Esophagus muscularis mucosa (tissue), 4 donors: ENCODE measurements around the gene VWDE. TPM values are rescaled to one million over a fixed set of nuclear protein-coding genes. Genes with fewer than 3 reads are reported as not detected.
A peak's percentile ranks its signal among the peaks of the same experiment; 100 is the strongest.

Experiments used
- DNase-seq: peaks from one replicate; pipeline ENCODE4 v3.0.0-alpha.2; 2017; ENCODE audit errors: extremely low spot score
- H3K27ac ChIP-seq, 4 donors: fragments of 200-600 bp; sonication (generic); replicated peaks in 1 of 4; 1 replicate in 3 of 4; 2 replicates in 1 of 4; pipeline ENCODE4 v1.5.1; 2016 to 2019; ENCODE audit warnings: mild to moderate bottlenecking in 1 of 4
- H3K27me3 ChIP-seq, 4 donors: fragments of 200-600 bp; sonication (generic); one replicate each; pipeline versions ENCODE4 v1.5.1 to v1.6.0; 2016 to 2019
- H3K36me3 ChIP-seq, 4 donors: fragments of 200-600 bp; sonication (generic); one replicate each; pipeline ENCODE4 v1.5.1; 2016 to 2019
- H3K4me1 ChIP-seq, 4 donors: fragments of 200-600 bp; sonication (generic); one replicate each; pipeline ENCODE4 v1.5.1; 2016 to 2019
- H3K4me3 ChIP-seq, 4 donors: fragments of 200-600 bp; sonication (generic); 1 replicate in 2 of 4; 2 replicates in 2 of 4; pipeline ENCODE4 v1.5.1; 2016 to 2019; ENCODE audit warnings: mild to moderate bottlenecking in 4 of 4, moderate library complexity in 1 of 4
- H3K9me3 ChIP-seq, 4 donors: fragments of 200-600 bp; sonication (generic); 1 replicate in 3 of 4; 2 replicates in 1 of 4; pipeline ENCODE4 v1.5.1; 2016 to 2019
- CTCF ChIP-seq, 3 experiments: fragments of 200-600 bp in 2 of 3; fragments of 450-650 bp in 1 of 3; sonication (generic) in 2 of 3; IDR thresholded peaks; one replicate each; pipeline ENCODE4 v1.5.1; 2017 to 2019; ENCODE audit warnings: antibody characterized with exemption in 3 of 3, mild to moderate bottlenecking in 2 of 3, moderate library complexity in 1 of 3
- EP300 ChIP-seq: sonication (generic); formaldehyde crosslinking; IDR thresholded peaks from one replicate; pipeline ENCODE4 v1.6.1; 2017; ENCODE audit warnings: antibody characterized with exemption
- POLR2A ChIP-seq: fragments of 450-650 bp; IDR thresholded peaks from one replicate; pipeline ENCODE4 v1.6.1; 2017; ENCODE audit warnings: antibody characterized with exemption, moderate library complexity, mild to moderate bottlenecking, low read depth
- POLR2AphosphoS5 ChIP-seq, 2 donors: sonication (generic); formaldehyde crosslinking; IDR thresholded peaks; one replicate each; pipeline ENCODE4 v1.6.1; 2017; ENCODE audit warnings: antibody characterized with exemption in 2 of 2
- WGBS: methylation state at CpG from one replicate; pipeline ENCODE4 v1.1.5; 2018; 5-methylcytosine and 5-hydroxymethylcytosine counted together
- intact Hi-C: fragments of 100-400 bp; cut with DNase I; formaldehyde crosslinking; loops from one replicate; pipeline ENCODE4 v1.15.1; 2023
- total RNA-seq, 4 donors: library from RNA; depleted of rRNA; stranded (reverse); fragments of >200 nt; gene quantifications; one replicate each; pipeline versions ENCODE4 v1.1.0 to v1.2.1, GENCODE V29; 2016

The VWDE gene
- total RNA-seq, 4 donors from 2014 or later: not detected

- H3K4me1 ChIP-seq: no peaks in the 10 kb centered on the region
Measured at GRCh38 chr7:12294701-12295100, 109.0 kb downstream of the VWDE start.

GRCh38 chr7:12291870-12292269, 111.8 kb downstream of the VWDE start:
- Histone ChIP-seq H3K4me3 (no peak overlapping the region), H3K27me3 (no peaks in the 10 kb centered on the region), H3K27ac (no peak overlapping the region), H3K9me3 (peaks cover 0 to 11% (median 5%) of the 10 kb centered on the region in 4 donors), H3K4me1 (no peaks in the 10 kb centered on the region), H3K36me3 (no peaks in the 10 kb centered on the region)
- TF ChIP-seq EP300 (no peak), POLR2A (no peak), CTCF (IDR thresholded peaks at IDR 0.05) (no peak), POLR2AphosphoS5 (IDR thresholded peaks at IDR 0.05) (no peak)
- 71% methylated on average over 1 of the region's 1 CpG for WGBS
- DNase-seq: no peak
- intact Hi-C loops: no loop called here

More at GRCh38 chr7:12294701-12295100, 109.0 kb downstream of the VWDE start:
- WGBS: 42% methylated on average over 2 of the region's 2 CpGs
- TF ChIP-seq EP300 (no peak), POLR2AphosphoS5 (IDR thresholded peaks at IDR 0.05) (no peak), POLR2A (no peak)
- no peaks in the 10 kb centered on the region for H3K27me3 ChIP-seq
- no peak for DNase-seq
- intact Hi-C loops: no loop called here
- no peak overlapping the region for H3K4me3 ChIP-seq
- H3K36me3 ChIP-seq: no peaks in the 10 kb centered on the region
- H3K27ac ChIP-seq: no peak overlapping the region
- peaks cover 0 to 11% (median 5%) of the 10 kb centered on the region in 4 donors for H3K9me3 ChIP-seq

GRCh38 chr7:12290761-12291160, 112.9 kb downstream of the VWDE start:
- intact Hi-C loops: no loop called here
- Histone ChIP-seq H3K27me3 (no peaks in the 10 kb centered on the region), H3K36me3 (no peaks in the 10 kb centered on the region), H3K4me3 (no peak overlapping the region), H3K27ac (no peak overlapping the region), H3K9me3 (peaks cover 0 to 11% (median 5%) of the 10 kb centered on the region in 4 donors), H3K4me1 (no peaks in the 10 kb centered on the region)
- no peak for DNase-seq
- 90% methylated on average over 1 of the region's 1 CpG for WGBS
- TF ChIP-seq EP300 (no peak), POLR2A (no peak), CTCF (IDR thresholded peaks at IDR 0.05) (no peak), POLR2AphosphoS5 (IDR thresholded peaks at IDR 0.05) (no peak)

- Histone ChIP-seq H3K27ac (no peak overlapping the region), H3K27me3 (no peaks in the 10 kb centered on the region), H3K4me3 (no peak overlapping the region), H3K9me3 (peaks cover 0 to 11% (median 5%) of the 10 kb centered on the region in 4 donors), H3K4me1 (no peaks in the 10 kb centered on the region), H3K36me3 (no peaks in the 10 kb centered on the region)
- TF ChIP-seq POLR2A (no peak), POLR2AphosphoS5 (IDR thresholded peaks at IDR 0.05) (no peak), EP300 (no peak), CTCF (IDR thresholded peaks at IDR 0.05) (no peak)
- 83% methylated on average over 4 of the region's 6 CpGs for WGBS
- peak; percentile 64 for DNase-seq
- intact Hi-C loops: no loop called here
Measured at GRCh38 chr7:12289996-12290395, 113.7 kb downstream of the VWDE start.

GRCh38 chr7:12287901-12288300, 115.8 kb downstream of the VWDE start:
- 41% methylated on average over 1 of the region's 1 CpG for WGBS
- Histone ChIP-seq H3K4me3 (no peak overlapping the region), H3K9me3 (peaks cover 0 to 11% (median 5%) of the 10 kb centered on the region in 4 donors), H3K36me3 (no peaks in the 10 kb centered on the region), H3K4me1 (no peaks in the 10 kb centered on the region), H3K27ac (no peak overlapping the region), H3K27me3 (no peaks in the 10 kb centered on the region)
- TF ChIP-seq CTCF (IDR thresholded peaks at IDR 0.05) (no peak), POLR2AphosphoS5 (IDR thresholded peaks at IDR 0.05) (no peak), POLR2A (no peak), EP300 (no peak)
- intact Hi-C loops: no loop called here
- DNase-seq: no peak
